ENCODE results near the gene FAM168A.

DNA sequence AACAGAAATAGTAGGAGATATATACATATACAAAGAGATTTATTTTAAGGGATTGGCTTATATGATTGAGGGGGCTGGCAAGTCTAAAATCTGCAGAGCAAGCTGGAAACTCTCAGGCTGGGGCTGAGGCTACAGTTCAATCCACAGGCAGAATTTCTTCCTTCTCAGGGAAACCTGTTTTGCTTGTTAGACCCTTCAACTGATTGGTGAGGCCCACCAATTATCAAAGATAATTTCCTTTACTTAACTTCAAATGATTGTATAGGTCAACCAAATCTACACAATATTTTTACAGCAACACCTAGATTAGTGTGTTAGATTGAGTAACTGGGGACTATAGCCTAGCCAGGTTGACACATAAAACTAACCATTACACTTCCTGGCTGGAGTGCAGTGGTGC is 43.8 kb upstream of the FAM168A start:
- TF ChIP-seq, protein P1, sequence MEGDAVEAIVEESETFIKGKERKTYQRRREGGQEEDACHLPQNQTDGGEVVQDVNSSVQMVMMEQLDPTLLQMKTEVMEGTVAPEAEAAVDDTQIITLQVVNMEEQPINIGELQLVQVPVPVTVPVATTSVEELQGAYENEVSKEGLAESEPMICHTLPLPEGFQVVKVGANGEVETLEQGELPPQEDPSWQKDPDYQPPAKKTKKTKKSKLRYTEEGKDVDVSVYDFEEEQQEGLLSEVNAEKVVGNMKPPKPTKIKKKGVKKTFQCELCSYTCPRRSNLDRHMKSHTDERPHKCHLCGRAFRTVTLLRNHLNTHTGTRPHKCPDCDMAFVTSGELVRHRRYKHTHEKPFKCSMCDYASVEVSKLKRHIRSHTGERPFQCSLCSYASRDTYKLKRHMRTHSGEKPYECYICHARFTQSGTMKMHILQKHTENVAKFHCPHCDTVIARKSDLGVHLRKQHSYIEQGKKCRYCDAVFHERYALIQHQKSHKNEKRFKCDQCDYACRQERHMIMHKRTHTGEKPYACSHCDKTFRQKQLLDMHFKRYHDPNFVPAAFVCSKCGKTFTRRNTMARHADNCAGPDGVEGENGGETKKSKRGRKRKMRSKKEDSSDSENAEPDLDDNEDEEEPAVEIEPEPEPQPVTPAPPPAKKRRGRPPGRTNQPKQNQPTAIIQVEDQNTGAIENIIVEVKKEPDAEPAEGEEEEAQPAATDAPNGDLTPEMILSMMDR (IDR thresholded peaks at IDR 0.05) = no peak
- no peak for TF ChIP-seq POLR2A (IDR thresholded peaks at IDR 0.05)
